Neuronal stem cell (in vitro differentiated cells): Measurements from ENCODE around the gene HES5.
A peak's percentile ranks its signal among the peaks of the same experiment; 100 is the strongest.

ENCODE experiments used
- DNase-seq: peaks from one replicate; pipeline ENCODE4 v3.0.0-alpha.2; 2013; ENCODE audit warnings: low spot score
- H2AFZ ChIP-seq: one replicate; pipeline ENCODE4 v1.6.1; 2013; ENCODE audit warnings: mild to moderate bottlenecking, low read length, inconsistent platforms
- H2AK5ac ChIP-seq: 2 replicates; pipeline ENCODE4 v1.6.1; 2013; ENCODE audit warnings: low read depth, mild to moderate bottlenecking, inconsistent platforms, low read length, moderate library complexity, mixed read lengths
- H2BK120ac ChIP-seq: 2 replicates; pipeline ENCODE4 v1.6.1; 2013; ENCODE audit warnings: low read depth, mild to moderate bottlenecking, inconsistent platforms, low read length, moderate library complexity, mixed read lengths
- H2BK12ac ChIP-seq: one replicate; pipeline ENCODE4 v1.6.1; 2013; ENCODE audit warnings: low read length, inconsistent platforms
- H2BK15ac ChIP-seq: 2 replicates; pipeline ENCODE4 v1.6.1; 2013; ENCODE audit warnings: mild to moderate bottlenecking, low read length, inconsistent platforms, mixed read lengths
- H2BK5ac ChIP-seq: one replicate; pipeline ENCODE4 v1.6.1; 2013; ENCODE audit warnings: inconsistent platforms, mild to moderate bottlenecking, low read length, moderate library complexity
- H3K14ac ChIP-seq: one replicate; pipeline ENCODE4 v1.6.1; 2013; ENCODE audit warnings: low read length, inconsistent platforms
- H3K18ac ChIP-seq: 2 replicates; pipeline ENCODE4 v1.6.1; 2013; ENCODE audit warnings: low read length, inconsistent platforms
- H3K23ac ChIP-seq: 2 replicates; pipeline ENCODE4 v1.6.1; 2013; ENCODE audit warnings: low read depth, mild to moderate bottlenecking, mixed read lengths, low read length, inconsistent platforms; ENCODE audit not compliant: poor library complexity
- H3K27ac ChIP-seq: replicated peaks from 3 replicates; pipeline ENCODE4 v1.5.1; 2013; ENCODE audit warnings: low read length, inconsistent platforms
- H3K27me3 ChIP-seq, 3 experiments: 2 replicates each; pipeline ENCODE4 v1.6.1; 2013; ENCODE audit warnings: low read length in 3 of 3, mild to moderate bottlenecking in 2 of 3, inconsistent platforms in 1 of 3, low read depth in 1 of 3, mixed read lengths in 1 of 3, moderate library complexity in 1 of 3; ENCODE audit not compliant: control insufficient read depth in 3 of 3, insufficient read depth in 3 of 3
- H3K36me3 ChIP-seq, 2 donors: replicated peaks in 1 of 2; 2 replicates each; pipeline ENCODE4 v1.6.1; 2013; ENCODE audit warnings: low read length in 2 of 2; ENCODE audit not compliant: control insufficient read depth in 2 of 2, insufficient read depth in 2 of 2
- H3K4ac ChIP-seq: 2 replicates; pipeline ENCODE4 v1.6.1; 2013; ENCODE audit warnings: inconsistent platforms, mild to moderate bottlenecking, low read length, moderate library complexity
- H3K4me1 ChIP-seq, 2 donors: 1 replicate in 1 of 2; 2 replicates in 1 of 2; pipeline ENCODE4 v1.6.1; 2013; ENCODE audit warnings: low read length in 2 of 2, low read depth in 1 of 2; ENCODE audit not compliant: control insufficient read depth in 2 of 2, insufficient read depth in 1 of 2
- H3K4me2 ChIP-seq: one replicate; pipeline ENCODE4 v1.6.1; 2013; ENCODE audit warnings: mild to moderate bottlenecking, low read length, inconsistent platforms; ENCODE audit not compliant: insufficient read depth, poor library complexity, severe bottlenecking
- H3K4me3 ChIP-seq, 2 donors: 2 replicates each; pipeline ENCODE4 v1.5.1; 2013; ENCODE audit warnings: low read length in 2 of 2, mild to moderate bottlenecking in 2 of 2, inconsistent platforms in 1 of 2, moderate library complexity in 1 of 2
- H3K79me1 ChIP-seq: one replicate; pipeline ENCODE4 v1.6.1; 2013; ENCODE audit warnings: low read depth, mild to moderate bottlenecking, inconsistent platforms, low read length, moderate library complexity
- H3K9ac ChIP-seq: one replicate; pipeline ENCODE4 v1.6.1; 2013; ENCODE audit warnings: mild to moderate bottlenecking, low read depth, low read length, inconsistent platforms; ENCODE audit not compliant: poor library complexity
- H3K9me3 ChIP-seq, 2 donors: replicated peaks in 1 of 2; 2 replicates each; pipeline versions ENCODE3 to v1.6.1; 2013; ENCODE audit warnings: low read length in 2 of 2, mild to moderate bottlenecking in 2 of 2, inconsistent platforms in 1 of 2, low read depth in 1 of 2, mixed read lengths in 1 of 2, moderate library complexity in 1 of 2; ENCODE audit not compliant: control insufficient read depth in 2 of 2, insufficient read depth in 1 of 2
- H4K8ac ChIP-seq: one replicate; pipeline ENCODE4 v1.6.1; 2013; ENCODE audit warnings: low read depth, mild to moderate bottlenecking, inconsistent platforms, low read length, moderate library complexity
- H4K91ac ChIP-seq: one replicate; pipeline ENCODE4 v1.6.1; 2013; ENCODE audit warnings: low read length, low read depth, mild to moderate bottlenecking, inconsistent platforms; ENCODE audit not compliant: poor library complexity
- WGBS, 2 donors: extraction: QIAGEN DNeasy Blood & Tissue Kit; methylation state at CpG; one replicate each; pipeline ENCODE4 v1.1.7; 2013; ENCODE audit warnings: missing lambda C conversion rate in 2 of 2, mixed read lengths in 1 of 2; ENCODE audit not compliant: insufficient read length in 2 of 2, insufficient replicate concordance in 1 of 2; ENCODE audit errors: extremely low coverage in 2 of 2; 5-methylcytosine and 5-hydroxymethylcytosine counted together

The HES5 gene

GRCh38 chr1:2535981-2536380 is 5.9 kb upstream of the HES5 start:
- peak overlapping the region; percentile 87 for H3K4ac ChIP-seq
- no peak overlapping the region for H4K8ac ChIP-seq
- no CpG with 5 or more reads among the region's 9 CpGs for WGBS, 2 donors
- peak overlapping the region; percentile 33 for H3K14ac ChIP-seq
- H3K18ac ChIP-seq, result peak overlapping the region; percentile 99
- no peak for DNase-seq
- H3K27me3 ChIP-seq, result peaks cover 0 to 74% (median 6%) of the 10 kb centered on the region in 3 experiments
- peaks cover 4 to 5% of the 10 kb centered on the region in 2 donors for H3K9me3 ChIP-seq
- peak overlapping the region; percentile 74 for H4K91ac ChIP-seq
- H3K27ac ChIP-seq, result no peak overlapping the region
- no peak overlapping the region for H2AFZ ChIP-seq
- H3K36me3 ChIP-seq, result no peaks in the 10 kb centered on the region
- H3K79me1 ChIP-seq, result peaks cover 6% of the 10 kb centered on the region
- peak overlapping the region; percentile 94 for H2BK15ac ChIP-seq
- no peak overlapping the region for H3K9ac ChIP-seq
- H3K4me3 ChIP-seq, result no peak overlapping the region
- H3K4me1 ChIP-seq, result peaks cover 34 to 60% of the 10 kb centered on the region in 2 donors
- H3K23ac ChIP-seq, result peak overlapping the region; percentile 87
- H3K4me2 ChIP-seq, result no peak overlapping the region
- peak overlapping the region; percentile 84 for H2BK120ac ChIP-seq
- peak overlapping the region; percentile 94 for H2AK5ac ChIP-seq
- peak overlapping the region; percentile 98 for H2BK12ac ChIP-seq
- peak overlapping the region; percentile 100 for H2BK5ac ChIP-seq

GRCh38 chr1:2535455-2535854 is 5.4 kb upstream of the HES5 start:
- Histone ChIP-seq H2BK12ac (peak overlapping the region; percentile 98), H3K9me3 (peaks cover 4 to 5% of the 10 kb centered on the region in 2 donors), H3K14ac (peak overlapping the region; percentile 66), H2BK5ac (peak overlapping the region; percentile 100), H3K27ac (no peak overlapping the region), H3K79me1 (peaks cover 6% of the 10 kb centered on the region), H2BK15ac (peak overlapping the region; percentile 94), H4K91ac (peak overlapping the region; percentile 74), H3K4me3 (no peak overlapping the region), H2BK120ac (peak overlapping the region; percentile 84), H3K18ac (peak overlapping the region; percentile 99), H3K23ac (peak overlapping the region; percentile 87), H3K27me3 (peaks cover 0 to 80% (median 6%) of the 10 kb centered on the region in 3 experiments), H3K36me3 (no peaks in the 10 kb centered on the region), H4K8ac (no peak overlapping the region), H3K4me1 (peaks cover 38 to 65% of the 10 kb centered on the region in 2 donors), H3K4me2 (no peak overlapping the region), H3K9ac (peak overlapping the region; percentile 26), H3K4ac (peak overlapping the region; percentile 87), H2AFZ (no peak overlapping the region), H2AK5ac (peak overlapping the region; percentile 100)
- WGBS, 2 donors, result no CpG with 5 or more reads among the region's 27 CpGs
- DNase-seq, result no peak

GRCh38 chr1:2534687-2535441 is 4.8 kb upstream of the HES5 start:
- H3K27me3 ChIP-seq, result peaks cover 0 to 85% (median 6%) of the 10 kb centered on the region in 3 experiments
- WGBS, 2 donors, result no CpG with 5 or more reads among the region's 18 CpGs

GRCh38 chr1:2534315-2534686 is 4.2 kb upstream of the HES5 start:
- H3K36me3 ChIP-seq, result no peaks in the 10 kb centered on the region
- H2BK120ac ChIP-seq, result peak overlapping the region; percentile 84
- peak overlapping the region; percentile 87 for H3K4ac ChIP-seq
- peaks cover 0 to 87% (median 6%) of the 10 kb centered on the region in 3 experiments for H3K27me3 ChIP-seq
- H4K91ac ChIP-seq, result no peak overlapping the region
- no peak overlapping the region for H2AFZ ChIP-seq
- no peak for DNase-seq
- H3K14ac ChIP-seq, result peak overlapping the region; percentile 90
- H2BK15ac ChIP-seq, result peak overlapping the region; percentile 88
- peaks cover 8% of the 10 kb centered on the region for H3K79me1 ChIP-seq
- peak overlapping the region; percentile 99 for H3K18ac ChIP-seq
- H2AK5ac ChIP-seq, result peak overlapping the region; percentile 100
- H4K8ac ChIP-seq, result peak overlapping the region; percentile 20
- peak overlapping the region; percentile 99 for H2BK12ac ChIP-seq
- peaks cover 4 to 5% of the 10 kb centered on the region in 2 donors for H3K9me3 ChIP-seq
- WGBS, 2 donors, result no CpG with 5 or more reads among the region's 7 CpGs
- H3K27ac ChIP-seq, result no peak overlapping the region
- peak overlapping the region; percentile 100 for H2BK5ac ChIP-seq
- peaks cover 32 to 54% of the 10 kb centered on the region in 2 donors for H3K4me1 ChIP-seq
- H3K4me3 ChIP-seq, result no peak overlapping the region
- H3K4me2 ChIP-seq, result no peak overlapping the region
- H3K23ac ChIP-seq, result peak overlapping the region; percentile 87
- H3K9ac ChIP-seq, result peak overlapping the region; percentile 31

More at GRCh38 chr1:2534687-2535441, 4.8 kb upstream of the HES5 start:
- peak overlapping the region; percentile 99 for H3K18ac ChIP-seq
- H4K8ac ChIP-seq, result peak overlapping the region; percentile 20
- H3K79me1 ChIP-seq, result peaks cover 6% of the 10 kb centered on the region
- peak overlapping the region; percentile 94 for H2BK15ac ChIP-seq
- H3K9me3 ChIP-seq, result peaks cover 4 to 5% of the 10 kb centered on the region in 2 donors
- H3K4me1 ChIP-seq, result peaks cover 32 to 59% of the 10 kb centered on the region in 2 donors
- H2AFZ ChIP-seq, result no peak overlapping the region
- H2BK5ac ChIP-seq, result peak overlapping the region; percentile 100
- no peak overlapping the region for H3K4me2 ChIP-seq
- no peak overlapping the region for H3K4me3 ChIP-seq
- peak overlapping the region; percentile 87 for H3K4ac ChIP-seq
- no peak overlapping the region for H3K27ac ChIP-seq
- peak overlapping the region; percentile 82 for H4K91ac ChIP-seq
- peak overlapping the region; percentile 100 for H2AK5ac ChIP-seq
- H2BK120ac ChIP-seq, result peak overlapping the region; percentile 84
- DNase-seq, result no peak
- H3K9ac ChIP-seq, result peak overlapping the region; percentile 31
- H3K36me3 ChIP-seq, result no peaks in the 10 kb centered on the region
- H2BK12ac ChIP-seq, result peak overlapping the region; percentile 99
- H3K23ac ChIP-seq, result peak overlapping the region; percentile 87
- H3K14ac ChIP-seq, result peak overlapping the region; percentile 90
